ENCODE data around the gene BRD4.

Gene BRD4

DNA sequence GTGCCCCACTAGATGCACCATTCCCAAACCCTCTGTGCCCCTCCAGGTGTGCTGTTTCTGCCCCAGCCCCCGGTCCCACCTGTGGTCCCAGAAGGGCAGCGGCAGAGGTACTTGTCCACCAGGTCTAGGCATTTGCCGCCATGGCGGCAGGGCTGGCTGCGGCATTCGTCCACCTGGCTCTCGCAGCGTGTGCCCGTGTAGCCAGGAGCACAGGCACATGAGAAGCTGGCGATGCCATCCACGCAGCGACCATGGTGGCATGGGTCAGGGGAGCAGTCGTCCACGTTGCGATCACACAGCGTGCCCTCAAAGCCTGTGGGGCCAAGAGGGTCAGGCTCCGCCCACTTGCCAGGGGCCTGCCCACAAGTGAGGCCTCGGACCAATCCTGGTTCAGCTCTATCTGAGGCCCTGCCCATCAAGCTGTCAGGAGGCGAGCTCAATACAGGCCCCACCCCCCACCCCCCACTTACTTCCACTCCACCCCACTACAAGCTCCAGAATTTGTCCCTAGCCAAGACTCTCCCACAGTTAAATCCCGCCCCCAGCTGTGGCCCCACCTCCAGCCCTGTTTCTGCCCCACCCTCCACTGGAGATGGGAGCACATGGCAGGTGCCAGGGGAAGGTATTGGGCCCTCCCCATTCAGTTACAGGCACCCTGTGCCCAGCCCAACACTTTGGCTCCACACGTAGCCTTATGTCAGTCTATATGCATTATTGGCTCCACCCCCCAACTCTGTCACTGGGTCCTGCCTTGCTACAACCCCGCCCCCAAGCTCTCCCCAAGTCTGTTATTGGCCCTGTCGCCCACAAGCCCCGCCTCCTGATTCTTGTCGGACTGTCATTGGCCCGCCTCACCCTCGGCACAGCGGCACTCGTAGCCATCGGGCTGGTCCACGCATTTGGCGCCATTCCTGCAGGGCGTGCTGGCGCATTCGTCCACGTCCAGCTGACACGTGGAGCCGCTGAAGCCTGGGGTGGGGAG lies 145.0 kb downstream of the BRD4 start:
- DNase-seq = no peak

Measured in left hindlimb (tissue), 1 donor.